Neural progenitor cell (in vitro differentiated cells): ENCODE data around the gene ARPC2. TPM values are rescaled to one million over a fixed set of nuclear protein-coding genes. Genes with fewer than 3 reads are reported as not detected.

Source experiments
- DNase-seq: peaks from one replicate; pipeline ENCODE4 v3.0.0-alpha.2; 2016; ENCODE audit warnings: low spot score
- H2AFZ ChIP-seq: fragments of 200-600 bp; sonication (generic); replicated peaks from 2 replicates; pipeline ENCODE4 v1.6.1; 2016; ENCODE audit warnings: antibody characterized with exemption
- H3F3A ChIP-seq: fragments of 200-600 bp; sonication (generic); 2 replicates; pipeline ENCODE4 v1.6.1; 2016; ENCODE audit warnings: antibody characterized with exemption, low read depth
- H3K27ac ChIP-seq: fragments of 200-600 bp; sonication (generic); 2 replicates; pipeline ENCODE4 v1.5.1; 2016; ENCODE audit warnings: mild to moderate bottlenecking
- H3K27me3 ChIP-seq: fragments of 200-600 bp; sonication (generic); 2 replicates; pipeline ENCODE4 v1.6.1; 2016; ENCODE audit warnings: mild to moderate bottlenecking, moderate library complexity
- H3K36me3 ChIP-seq: fragments of 200-600 bp; sonication (generic); 2 replicates; pipeline ENCODE4 v1.5.1; 2016
- H3K4me1 ChIP-seq: fragments of 200-600 bp; sonication (generic); 2 replicates; pipeline ENCODE4 v1.6.1; 2016; ENCODE audit warnings: mixed run types
- H3K4me2 ChIP-seq: fragments of 200-600 bp; sonication (generic); 2 replicates; pipeline ENCODE4 v1.6.1; 2016
- H3K4me3 ChIP-seq: fragments of 200-600 bp; sonication (generic); 2 replicates; pipeline ENCODE4 v1.5.1; 2016
- H3K79me2 ChIP-seq: fragments of 200-600 bp; sonication (generic); 2 replicates; pipeline ENCODE4 v1.6.1; 2016; ENCODE audit warnings: low read depth
- H3K9ac ChIP-seq: fragments of 200-600 bp; sonication (generic); 2 replicates; pipeline ENCODE4 v1.6.1; 2016
- H3K9me3 ChIP-seq: fragments of 200-600 bp; sonication (generic); 2 replicates; pipeline ENCODE4 v1.5.1; 2016; ENCODE audit warnings: low read depth
- H4K20me1 ChIP-seq: fragments of 200-600 bp; sonication (generic); 2 replicates; pipeline ENCODE4 v1.6.1; 2016; ENCODE audit warnings: low read depth
- H3K27ac Mint-ChIP-seq: 3 replicates; pipeline ENCODE4 v1.8.0; 2021; ENCODE audit warnings: mixed read lengths
- H3K27me3 Mint-ChIP-seq: 2 replicates; pipeline ENCODE4 v1.8.0; 2022; ENCODE audit warnings: low read depth, mild to moderate bottlenecking, inconsistent platforms, moderate library complexity, mixed read lengths; ENCODE audit not compliant: insufficient read depth
- H3K36me3 Mint-ChIP-seq: 3 replicates; pipeline ENCODE4 v1.8.0; 2021; ENCODE audit warnings: mixed read lengths
- H3K4me1 Mint-ChIP-seq: 3 replicates; pipeline ENCODE4 v1.8.0; 2021; ENCODE audit warnings: mixed read lengths
- H3K4me3 Mint-ChIP-seq: 3 replicates; pipeline ENCODE4 v1.8.0; 2021; ENCODE audit warnings: mild to moderate bottlenecking, moderate library complexity, mixed read lengths
- H3K9me3 Mint-ChIP-seq: 3 replicates; pipeline ENCODE4 v1.8.0; 2020; ENCODE audit warnings: mixed read lengths
- CTCF ChIP-seq: fragments of 200-600 bp; sonication (generic); IDR thresholded peaks from 2 replicates; pipeline ENCODE4 v1.5.1; 2017; ENCODE audit warnings: antibody characterized with exemption, mild to moderate bottlenecking
- EZH2 ChIP-seq: fragments of 200-600 bp; sonication (generic); IDR thresholded peaks from 2 replicates; pipeline ENCODE4 v1.6.1; 2017; ENCODE audit warnings: antibody characterized with exemption, mild to moderate bottlenecking, moderate library complexity
- EZH2phosphoT487 ChIP-seq: fragments of 200-600 bp; sonication (generic); IDR thresholded peaks from 2 replicates; pipeline ENCODE4 v1.6.1; 2017; ENCODE audit warnings: antibody characterized with exemption
- total RNA-seq: library from RNA; depleted of rRNA; stranded (reverse); fragments of >200 nt; gene quantifications from 2 replicates; pipeline ENCODE4 v1.2.3, GENCODE V29; 2015; ENCODE audit warnings: low replicate concordance

The ARPC2 gene
- total RNA-seq, 1 donor from 2014 or later, result 155 TPM

DNA sequence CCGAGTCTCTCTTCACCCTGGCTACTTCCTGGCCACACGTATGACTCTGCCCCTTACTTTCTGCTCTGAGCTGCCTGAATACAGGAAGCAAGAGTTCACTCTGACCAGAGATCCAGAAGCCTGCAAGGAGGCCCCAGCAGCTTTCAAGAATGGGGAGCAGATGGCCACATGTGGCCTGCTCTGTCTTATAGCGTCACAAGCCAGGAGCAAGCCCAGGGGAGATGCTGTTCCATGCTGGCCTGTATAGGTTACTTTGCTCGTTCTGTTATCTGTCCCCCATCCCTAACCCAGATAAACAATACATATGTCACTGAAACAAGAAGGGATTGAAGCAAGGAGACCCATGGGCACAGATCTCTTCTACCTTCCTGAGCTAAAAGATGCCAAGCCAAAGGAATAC is 57.6 kb downstream of the ARPC2 start:
- peaks cover 10% of the 10 kb centered on the region for H3K79me2 ChIP-seq
- Mint-ChIP-seq H3K36me3 (peaks cover 4% of the 10 kb centered on the region), H3K4me3 (no peak overlapping the region), H3K27me3 (no peaks in the 10 kb centered on the region), H3K27ac (no peak overlapping the region), H3K9me3 (no peaks in the 10 kb centered on the region), H3K4me1 (peaks cover 22% of the 10 kb centered on the region)
- H2AFZ ChIP-seq, result no peak overlapping the region
- H3K9me3 ChIP-seq, result no peaks in the 10 kb centered on the region
- H3K4me3 ChIP-seq, result no peak overlapping the region
- no peak overlapping the region for H3K4me2 ChIP-seq
- no peak overlapping the region for H3K27ac ChIP-seq
- H3K4me1 ChIP-seq, result peaks cover 6% of the 10 kb centered on the region
- peaks cover 10% of the 10 kb centered on the region for H3F3A ChIP-seq
- H3K36me3 ChIP-seq, result no peaks in the 10 kb centered on the region
- no peaks in the 10 kb centered on the region for H4K20me1 ChIP-seq
- no peaks in the 10 kb centered on the region for H3K27me3 ChIP-seq
- no peak for DNase-seq
- no peak overlapping the region for H3K9ac ChIP-seq
- TF ChIP-seq CTCF, result no peak
- TF ChIP-seq EZH2phosphoT487, result no peak
- TF ChIP-seq EZH2, result no peak

- H3K27ac ChIP-seq, result no peak overlapping the region
- no peak overlapping the region for H3K4me3 Mint-ChIP-seq
Measured at GRCh38 chr2:218275371-218276072, 58.5 kb downstream of the ARPC2 start.

DNA sequence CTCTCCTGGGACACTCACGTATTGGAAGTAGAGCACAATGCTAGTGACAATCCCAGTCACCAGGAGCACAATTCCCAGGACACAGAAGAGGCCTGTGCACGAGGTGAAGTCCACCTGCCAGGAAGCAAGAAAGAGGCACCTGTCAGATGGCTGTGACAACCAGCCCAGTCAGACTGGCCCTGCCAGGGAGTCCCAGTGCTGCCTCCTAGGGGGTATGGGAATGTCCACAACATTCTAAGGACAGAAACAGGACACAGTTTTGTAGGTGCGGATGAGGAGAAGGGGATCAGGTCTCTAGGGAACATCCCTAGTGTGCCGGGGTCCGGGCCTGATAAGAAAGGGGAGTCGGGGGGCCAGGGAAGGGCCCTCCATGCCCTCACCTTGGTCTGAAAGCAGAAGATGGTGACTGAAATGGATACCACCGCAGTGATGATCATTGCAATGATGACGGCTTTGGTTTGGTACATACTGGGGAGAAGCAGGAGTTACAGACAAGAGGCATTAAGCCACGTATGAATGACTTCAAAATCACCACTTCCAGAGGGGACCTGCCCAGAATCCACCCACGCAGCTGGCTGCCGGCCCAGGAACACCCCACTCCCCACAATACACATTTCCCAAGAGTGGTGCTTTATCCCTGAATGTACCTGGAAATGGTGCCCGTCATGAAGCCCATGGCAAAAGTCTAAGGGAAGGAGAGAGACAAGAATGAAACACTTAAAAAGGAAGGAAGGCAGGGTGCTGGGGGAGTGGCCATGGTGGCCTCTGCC is 60.2 kb downstream of the ARPC2 start:
- peaks cover 4% of the 10 kb centered on the region for H3K36me3 Mint-ChIP-seq
- TF ChIP-seq CTCF (no peak), EZH2 (no peak)
- no peaks in the 10 kb centered on the region for H3K9me3 Mint-ChIP-seq
- Histone ChIP-seq H3K4me2 (no peak overlapping the region), H3K9me3 (no peaks in the 10 kb centered on the region), H3K4me1 (no peaks in the 10 kb centered on the region), H4K20me1 (no peaks in the 10 kb centered on the region), H3K27ac (no peak overlapping the region), H3K36me3 (no peaks in the 10 kb centered on the region), H3K27me3 (no peaks in the 10 kb centered on the region), H3K9ac (no peak overlapping the region), H3F3A (peaks cover 4% of the 10 kb centered on the region), H3K4me3 (no peak overlapping the region), H2AFZ (no peak overlapping the region), H3K79me2 (no peaks in the 10 kb centered on the region)
- peaks cover 4% of the 10 kb centered on the region for H3K27me3 Mint-ChIP-seq
- no peak for DNase-seq
- peaks cover 6% of the 10 kb centered on the region for H3K4me1 Mint-ChIP-seq
- H3K27ac Mint-ChIP-seq, result no peak overlapping the region
- no peak overlapping the region for H3K4me3 Mint-ChIP-seq

More at GRCh38 chr2:218275371-218276072, 58.5 kb downstream of the ARPC2 start:
- Histone ChIP-seq H3F3A (peaks cover 6% of the 10 kb centered on the region), H4K20me1 (no peaks in the 10 kb centered on the region), H3K27me3 (no peaks in the 10 kb centered on the region), H3K9ac (no peak overlapping the region), H2AFZ (no peak overlapping the region), H3K4me3 (no peak overlapping the region), H3K79me2 (peaks cover 8% of the 10 kb centered on the region), H3K9me3 (no peaks in the 10 kb centered on the region), H3K4me2 (no peak overlapping the region), H3K4me1 (peaks cover 6% of the 10 kb centered on the region), H3K36me3 (no peaks in the 10 kb centered on the region)
- H3K9me3 Mint-ChIP-seq, result no peaks in the 10 kb centered on the region
- peaks cover 2% of the 10 kb centered on the region for H3K27me3 Mint-ChIP-seq
- no peak for DNase-seq
- peaks cover 19% of the 10 kb centered on the region for H3K4me1 Mint-ChIP-seq
- H3K36me3 Mint-ChIP-seq, result peaks cover 4% of the 10 kb centered on the region
- TF ChIP-seq EZH2phosphoT487 (no peak), CTCF (no peak), EZH2 (no peak)
- no peak overlapping the region for H3K27ac Mint-ChIP-seq
